Skin of body (tissue), 2 donors: ENCODE data around the gene SHQ1. TPM values are rescaled to one million over a fixed set of nuclear protein-coding genes. Genes with fewer than 3 reads are reported as not detected.
A peak's percentile ranks its signal among the peaks of the same experiment; 100 is the strongest.

Source experiments
- DNase-seq: peaks from one replicate; lab custom pipeline; 2025; lab: John Stamatoyannopoulos, UW
- total RNA-seq: library from RNA; depleted of rRNA; stranded (reverse); fragments of >200 nt; gene quantifications from one replicate; pipeline ENCODE4 v1.2.3, GENCODE V29; 2014

Gene SHQ1
- total RNA-seq: 17.3 TPM

DNA sequence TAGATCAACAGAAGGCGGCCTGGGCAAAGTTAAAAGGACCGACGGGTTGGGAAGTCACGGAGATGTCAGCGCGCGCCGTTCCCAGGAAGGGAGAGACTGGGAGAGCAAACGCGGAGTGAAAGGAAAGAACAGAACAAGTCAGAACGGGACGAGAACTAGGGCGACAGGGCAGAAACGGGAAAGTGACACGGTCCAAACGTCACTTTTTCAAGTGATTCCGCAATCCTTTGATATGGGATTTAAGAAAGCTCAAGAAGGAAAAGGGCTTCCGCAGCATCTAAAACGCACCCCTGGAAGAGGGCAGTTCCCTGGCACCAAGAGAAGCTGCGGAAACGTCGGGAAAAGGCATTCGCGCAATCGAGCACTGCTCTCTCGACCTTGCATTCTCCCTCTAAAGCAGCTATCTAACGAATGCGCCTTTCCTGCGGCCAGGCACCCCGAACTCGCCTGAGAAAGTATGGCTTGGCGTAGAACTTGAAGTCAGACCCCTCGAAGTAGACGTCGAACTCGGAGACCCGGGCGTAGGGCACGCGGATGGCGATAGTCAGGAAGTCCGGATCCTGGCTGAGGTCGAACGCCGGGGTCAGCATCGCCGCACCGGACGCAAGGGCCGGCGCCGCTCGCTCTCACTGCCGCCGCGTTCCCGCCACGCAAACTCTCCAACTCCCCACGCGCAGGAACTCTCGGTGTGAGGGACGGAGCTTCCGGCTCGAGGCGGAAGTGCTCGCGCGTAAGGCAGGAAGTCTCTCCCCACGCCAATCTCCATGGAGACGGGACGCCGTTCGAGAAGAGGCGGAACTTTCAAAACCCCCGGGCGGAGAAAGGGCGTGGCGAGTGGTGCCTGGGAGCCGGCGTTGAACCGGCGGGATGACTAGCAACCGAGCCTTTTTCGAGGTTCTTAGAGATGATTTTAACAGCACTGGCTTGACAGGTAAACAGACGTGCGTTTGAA lies at the start of gene SHQ1:
TSS of gene SHQ1 (minus strand) at position 695 of the 952 bp plus-strand sequence. CDS start at position 590, 105 bp downstream.
- DNase-seq: peak; percentile 96

DNA sequence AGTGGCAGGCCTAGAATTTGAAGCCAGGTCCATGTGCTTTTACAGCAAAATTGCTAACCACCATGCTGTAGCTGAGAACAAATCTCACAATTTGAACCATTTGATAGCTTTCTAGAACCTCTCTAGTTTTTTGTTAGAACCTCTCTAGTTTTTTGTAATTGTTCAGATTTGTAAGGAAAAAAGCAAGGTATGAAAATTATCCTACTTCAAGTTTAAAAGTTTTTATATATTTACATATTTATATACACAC lies 49.4 kb upstream of the SHQ1 start:
- DNase-seq: no peak

DNA sequence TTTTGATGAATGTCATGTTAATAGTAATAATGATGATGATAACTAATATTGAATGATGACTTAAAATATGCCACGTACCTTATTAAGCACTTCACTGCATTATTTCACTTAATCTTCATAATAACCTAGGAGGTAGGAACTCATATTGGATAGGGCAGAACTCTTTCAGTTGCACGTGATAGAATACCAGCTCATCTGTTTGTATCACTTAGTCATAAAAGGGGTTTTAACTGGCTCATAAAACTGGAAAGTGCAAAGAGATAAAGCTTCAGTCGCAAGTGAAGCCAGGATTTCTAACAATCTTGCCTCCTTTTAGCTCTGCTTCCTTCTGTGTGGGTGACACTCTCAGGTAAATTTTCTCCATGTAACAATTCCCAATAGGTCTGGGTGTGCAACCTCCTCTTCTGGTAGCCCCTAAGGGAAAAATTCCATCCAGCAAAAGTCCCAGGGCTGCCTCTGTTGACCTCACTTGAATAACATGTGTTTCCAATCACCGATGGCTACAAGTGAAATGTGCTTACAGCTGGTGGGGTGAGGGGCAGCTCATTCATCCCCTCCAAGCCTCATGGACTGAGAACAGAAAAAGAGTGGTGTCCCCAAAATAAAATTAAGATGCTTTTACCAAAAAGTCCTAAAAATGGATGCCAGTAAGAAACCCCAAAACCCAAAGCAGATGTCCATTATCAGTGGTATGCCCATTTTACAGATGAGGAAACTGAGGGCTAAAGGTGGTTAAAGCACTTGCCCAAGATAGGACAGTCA lies 48.9 kb upstream of the SHQ1 start:
- no peak for DNase-seq

GRCh38 chr3:72894976-72895552 lies 46.8 kb upstream of the SHQ1 start:
- no peak for DNase-seq

DNA sequence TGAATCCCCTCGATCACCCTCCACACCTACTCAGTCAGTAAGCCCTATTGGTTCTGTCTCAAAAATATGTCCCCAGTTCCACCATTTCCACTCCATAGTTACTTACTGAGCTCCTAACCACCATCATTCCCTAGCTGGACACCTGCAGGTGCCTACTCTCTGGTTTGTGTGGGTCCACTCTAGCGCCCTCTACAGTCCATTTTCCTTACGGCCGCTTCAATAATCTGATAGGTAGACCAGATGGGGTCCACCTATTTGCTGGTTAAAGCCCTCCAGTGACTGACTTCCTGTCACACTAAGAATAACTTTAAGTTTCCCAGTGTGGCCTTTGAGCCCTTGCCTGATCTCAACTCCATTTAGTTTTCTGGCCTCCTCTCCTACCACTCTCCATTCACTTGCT lies 44.6 kb upstream of the SHQ1 start:
- DNase-seq: no peak

DNA sequence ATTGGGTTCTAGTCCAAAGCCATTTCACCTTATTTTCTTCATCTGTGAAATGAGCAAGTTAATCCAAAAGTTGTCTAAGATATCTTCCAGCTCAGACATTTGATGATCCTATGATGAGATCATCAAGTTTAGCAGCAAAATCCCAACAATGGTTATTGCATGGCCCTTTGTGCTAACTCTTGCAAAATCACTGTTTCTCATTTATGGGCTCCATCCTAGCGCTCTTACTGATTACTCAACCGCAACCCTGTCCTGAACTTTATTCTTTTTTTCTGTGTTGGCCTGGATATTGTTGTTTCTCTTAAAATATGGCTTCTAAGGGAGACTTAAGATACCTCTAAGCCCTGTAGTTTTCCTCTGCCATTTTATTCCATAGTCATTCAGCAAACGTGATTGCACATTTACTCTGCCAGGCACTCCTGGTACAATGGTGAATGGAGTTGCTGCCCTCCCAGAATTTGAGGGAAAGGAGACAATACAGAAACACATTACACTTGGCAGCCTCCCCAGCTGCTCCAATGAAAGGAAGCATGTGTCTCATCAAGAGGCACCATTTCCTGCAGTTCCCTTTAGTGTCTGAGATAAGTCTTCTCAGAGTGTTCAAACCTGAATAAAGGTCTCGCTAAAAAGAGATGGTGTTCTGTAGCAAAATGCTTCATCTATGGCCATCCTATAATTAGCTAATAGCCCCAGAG lies 44.0 kb upstream of the SHQ1 start:
- peak; percentile 92 for DNase-seq

- peak; percentile 95 for DNase-seq
Measured at GRCh38 chr3:72891053-72891855, 43.0 kb upstream of the SHQ1 start.

DNA sequence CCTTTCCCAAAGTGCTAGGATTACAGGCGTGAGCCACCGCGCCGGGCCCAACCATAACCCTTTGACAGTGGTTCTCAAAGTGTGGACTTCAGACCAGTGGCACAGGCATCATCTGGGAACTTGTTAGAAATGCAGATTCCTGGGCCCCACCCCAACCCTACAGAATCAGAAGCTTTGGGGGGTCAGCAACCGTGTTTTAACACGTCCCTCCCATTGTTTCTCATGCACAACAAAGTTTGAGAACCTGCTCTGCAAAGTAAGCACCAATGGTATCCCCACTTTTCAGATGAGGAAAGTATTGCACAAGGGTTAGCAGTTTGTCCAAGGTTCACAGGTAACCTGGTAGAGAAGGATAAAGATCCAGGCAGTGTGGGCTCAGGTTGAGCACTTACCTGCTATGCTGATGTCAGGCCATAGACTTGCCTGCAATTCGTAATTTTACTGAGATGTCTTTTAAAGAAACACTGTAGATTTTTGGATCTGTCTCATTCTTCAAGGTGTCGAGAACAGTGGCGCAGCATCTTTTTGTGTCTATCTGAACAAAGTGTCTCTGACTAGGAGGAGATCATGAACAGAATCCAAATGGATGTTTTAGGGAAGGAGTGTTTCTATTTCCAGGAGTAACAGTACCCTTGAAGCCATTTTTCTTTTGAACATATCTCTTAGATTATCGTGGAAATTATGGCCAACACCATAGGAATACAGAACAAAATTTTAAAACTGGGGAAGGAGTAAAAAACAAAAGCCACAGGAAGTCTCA lies 42.1 kb upstream of the SHQ1 start:
- no peak for DNase-seq

DNA sequence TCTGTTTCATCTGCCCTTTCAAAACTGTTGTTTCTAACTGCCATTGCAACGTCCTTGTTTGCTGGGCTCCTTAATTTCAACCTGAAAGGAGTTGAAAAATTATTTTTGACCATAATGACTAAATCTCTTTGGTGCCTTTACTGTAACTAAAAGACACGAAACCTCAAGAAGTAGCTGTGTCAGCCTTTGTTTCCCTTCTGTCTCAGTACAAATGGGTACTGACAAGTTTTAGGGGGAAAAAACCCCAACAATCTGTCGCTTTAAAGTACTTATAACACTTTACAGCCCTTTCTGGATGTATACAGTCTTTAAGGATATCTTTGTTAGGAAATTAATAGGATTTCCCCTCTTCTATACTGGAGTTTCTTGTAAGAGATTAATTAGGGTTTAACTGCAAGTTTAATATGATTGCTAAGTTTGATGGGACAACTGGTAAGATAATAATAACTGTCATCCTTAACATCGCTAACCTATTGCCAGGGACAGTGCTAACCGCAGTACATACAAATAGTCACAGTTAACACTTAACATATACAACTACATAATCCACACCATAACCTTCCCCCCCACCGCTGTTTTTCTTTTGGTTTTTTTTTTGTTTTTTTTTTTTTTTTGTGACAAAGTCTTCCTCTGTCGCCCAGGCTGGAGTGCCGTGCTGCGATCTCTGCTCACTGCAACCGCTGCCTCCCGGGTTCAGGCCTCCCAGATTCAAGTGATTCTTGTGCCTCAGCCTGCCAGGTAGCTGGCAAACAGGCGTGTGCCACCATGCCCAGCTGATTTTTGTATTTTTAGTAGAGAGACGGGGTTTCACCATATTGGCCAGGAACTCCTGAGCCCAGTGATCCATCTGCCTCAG lies 41.3 kb upstream of the SHQ1 start:
- no peak for DNase-seq

- peak; percentile 17 for DNase-seq
Measured at GRCh38 chr3:72888546-72889309, 40.5 kb upstream of the SHQ1 start.

- peak; percentile 59 for DNase-seq
Measured at GRCh38 chr3:72887705-72888545, 39.7 kb upstream of the SHQ1 start, which contains the start of gene GXYLT2. GXYLT2 (plus strand) TSS chr3:72888046; CDS start chr3:72888234, 188 bp downstream.

DNA sequence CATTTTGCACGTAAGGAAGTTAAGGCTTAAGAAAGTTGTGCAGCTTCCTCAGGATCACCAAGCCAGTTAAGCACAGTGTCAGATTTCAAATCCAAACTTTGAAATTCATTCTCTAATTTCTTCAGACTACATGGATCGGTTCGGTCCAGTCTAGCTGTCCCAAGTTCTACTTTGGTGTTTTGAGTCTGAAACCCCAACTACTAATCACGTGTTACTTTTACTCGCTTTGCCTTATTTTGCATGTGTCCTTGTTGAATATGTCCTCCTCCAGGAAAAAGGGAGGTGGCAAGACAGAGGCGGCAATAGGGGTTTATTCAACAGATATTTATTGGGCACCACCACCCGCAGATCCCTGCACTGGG lies 39.1 kb upstream of the SHQ1 start:
- peak; percentile 73 for DNase-seq

DNA sequence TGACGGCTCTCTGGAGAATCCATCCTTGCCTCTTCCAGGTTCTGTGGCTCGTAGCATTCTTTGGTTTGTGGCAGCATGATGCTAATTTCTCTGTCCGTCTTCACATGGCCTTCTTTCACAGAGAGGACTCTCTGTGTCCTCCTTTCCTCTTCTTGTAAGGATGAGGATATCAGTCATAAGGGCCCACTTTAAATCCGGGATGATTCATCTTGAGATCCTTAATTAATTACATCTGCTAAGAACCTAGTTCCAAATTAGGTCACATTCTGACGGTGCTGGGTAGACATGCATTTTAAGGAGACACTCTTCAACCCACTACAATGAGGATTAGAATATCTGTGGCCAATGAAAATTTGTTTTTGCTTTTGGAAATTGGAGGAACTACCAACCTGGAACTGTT lies 23.9 kb upstream of the SHQ1 start:
- DNase-seq: peak; percentile 60

GRCh38 chr3:72862314-72863090 lies 14.3 kb upstream of the SHQ1 start:
- no peak for DNase-seq

DNA sequence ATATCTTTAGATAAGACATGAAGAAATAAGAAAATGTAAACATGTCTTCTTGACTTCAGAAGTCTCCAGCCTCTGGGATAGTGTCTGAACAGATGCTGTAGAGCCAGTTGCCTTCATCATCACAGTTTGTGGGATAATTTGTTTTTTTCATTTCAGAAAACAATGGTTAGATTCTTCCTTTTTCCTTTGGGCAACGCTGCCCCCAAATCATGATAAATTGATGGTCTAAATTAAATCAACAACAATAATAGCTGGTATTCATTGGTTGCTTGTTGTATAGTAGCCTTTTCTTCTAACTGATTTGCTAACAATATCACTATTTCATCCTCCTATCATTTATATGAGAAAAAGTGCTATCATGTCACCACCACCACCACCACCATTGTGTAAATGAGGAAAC lies 12.6 kb upstream of the SHQ1 start:
- DNase-seq: no peak

GRCh38 chr3:72860053-72860452 lies 11.8 kb upstream of the SHQ1 start:
- no peak for DNase-seq

DNA sequence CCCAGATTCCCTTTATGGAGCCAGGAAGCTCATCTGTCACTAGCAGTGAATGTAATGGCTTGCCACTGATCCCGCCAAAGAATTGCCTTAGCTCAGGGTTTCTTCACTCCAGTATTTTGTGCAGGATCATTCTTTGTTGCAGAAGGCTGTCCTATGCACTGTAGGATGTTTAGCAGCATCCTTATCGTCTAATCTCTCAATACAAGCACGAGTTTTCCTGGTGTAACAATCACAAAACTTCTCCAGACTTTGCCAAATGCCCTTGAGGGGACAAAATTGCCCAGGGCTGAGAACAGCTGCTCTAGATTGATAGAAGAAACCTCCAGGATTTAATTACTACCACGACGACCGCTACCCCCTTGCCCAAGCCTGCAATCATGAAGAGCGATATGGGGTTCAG lies 6.8 kb upstream of the SHQ1 start:
- no peak for DNase-seq
